T-helper 22 cell (primary cell): ENCODE data around the gene ZFP42.
"Not testable (repeated sequence)": the region's sequence is repeated elsewhere in the genome, so short reads cannot be mapped to it uniquely, and the experiment has no call there.

Experiments
- DNase-seq: peaks from one replicate; pipeline ENCODE4 v3.0.0-alpha.2; 2020; ENCODE audit warnings: low read depth

Gene ZFP42

GRCh38 chr4:188021548-188022249 lies 26.1 kb downstream of the ZFP42 start:
- DNase-seq, result no peak

GRCh38 chr4:188023682-188024081 lies 28.1 kb downstream of the ZFP42 start:
- DNase-seq, result no peak

GRCh38 chr4:188025476-188025875 lies 29.9 kb downstream of the ZFP42 start:
- no peak for DNase-seq

GRCh38 chr4:188029114-188029513 lies 33.5 kb downstream of the ZFP42 start:
- no peak for DNase-seq

GRCh38 chr4:188030401-188030800 lies 34.8 kb downstream of the ZFP42 start:
- no peak for DNase-seq

GRCh38 chr4:188031751-188032150 lies 36.2 kb downstream of the ZFP42 start:
- DNase-seq, result no peak

GRCh38 chr4:188032170-188032569 lies 36.6 kb downstream of the ZFP42 start:
- no peak for DNase-seq

- DNase-seq, result no peak
These were observed 37.0 kb downstream of the ZFP42 start for GRCh38 chr4:188032583-188032982.

GRCh38 chr4:188037003-188037713 lies 41.6 kb downstream of the ZFP42 start:
- no peak for DNase-seq

- no peak for DNase-seq
These were observed 46.1 kb downstream of the ZFP42 start for GRCh38 chr4:188041721-188042120.

- no peak for DNase-seq
These were observed 46.6 kb downstream of the ZFP42 start for GRCh38 chr4:188042191-188042590.

GRCh38 chr4:188043154-188043553 lies 47.6 kb downstream of the ZFP42 start:
- no peak for DNase-seq

GRCh38 chr4:188045461-188045860 lies 49.9 kb downstream of the ZFP42 start:
- DNase-seq, result not testable (repeated sequence)

- DNase-seq, result no peak
These were observed 51.1 kb downstream of the ZFP42 start for GRCh38 chr4:188046657-188047056.

- no peak for DNase-seq
These were observed 57.7 kb downstream of the ZFP42 start for GRCh38 chr4:188053302-188053701.
